GM21717 (cell line): ENCODE results near the gene CLDN34.

Experiments
- ATAC-seq: cut with Tn5 transposase; IDR thresholded peaks from one replicate; pipeline ENCODE4 v1.9.1; 2021; ENCODE audit warnings: mild to moderate bottlenecking, moderate library complexity; ENCODE audit not compliant: unreplicated experiment

Gene CLDN34

GRCh38 chrX:10015723-10016518, 48.8 kb downstream of the CLDN34 start:
- no peak for ATAC-seq

GRCh38 chrX:10016519-10017132, 49.5 kb downstream of the CLDN34 start:
- no peak for ATAC-seq

- no peak for ATAC-seq
These were observed 50.7 kb downstream of the CLDN34 start for GRCh38 chrX:10017872-10018271.
